Measurements from ENCODE around the gene LNX1. TPM values are rescaled to one million over a fixed set of nuclear protein-coding genes. Genes with fewer than 3 reads are reported as not detected.

Gene LNX1
- total RNA-seq, 4 donors from 2014 or later: 18.4 to 55.3 (median 31.9) TPM

GRCh38 chr4:53505947-53506346 is 85.3 kb downstream of the LNX1 start:
- H3K4me1 ChIP-seq: no peaks in the 10 kb centered on the region

GRCh38 chr4:53502094-53502493 is 89.2 kb downstream of the LNX1 start:
- TF ChIP-seq POLR2A (IDR thresholded peaks at IDR 0.05) (no peak), CTCF (IDR thresholded peaks at IDR 0.05) (no peak)
- H3K27me3 ChIP-seq: no peaks in the 10 kb centered on the region
- H3K36me3 ChIP-seq: no peaks in the 10 kb centered on the region
- no peak for DNase-seq
- H3K4me1 ChIP-seq: no peaks in the 10 kb centered on the region
- H3K27ac ChIP-seq: no peak overlapping the region
- H3K9me3 ChIP-seq: no peaks in the 10 kb centered on the region
- no peak overlapping the region for H3K4me3 ChIP-seq

More at GRCh38 chr4:53505947-53506346, 85.3 kb downstream of the LNX1 start:
- Histone ChIP-seq H3K27ac (no peak overlapping the region), H3K36me3 (no peaks in the 10 kb centered on the region), H3K9me3 (no peaks in the 10 kb centered on the region), H3K4me3 (no peak overlapping the region), H3K27me3 (no peaks in the 10 kb centered on the region)
- no peak for DNase-seq
- TF ChIP-seq POLR2A (IDR thresholded peaks at IDR 0.05) (no peak), CTCF (IDR thresholded peaks at IDR 0.05) (no peak)

GRCh38 chr4:53501561-53501960 is 89.7 kb downstream of the LNX1 start:
- Histone ChIP-seq H3K36me3 (no peaks in the 10 kb centered on the region), H3K9me3 (no peaks in the 10 kb centered on the region), H3K27ac (no peak overlapping the region), H3K4me1 (no peaks in the 10 kb centered on the region), H3K27me3 (no peaks in the 10 kb centered on the region), H3K4me3 (no peak overlapping the region)
- no peak for DNase-seq
- TF ChIP-seq CTCF (IDR thresholded peaks at IDR 0.05): no peak
- no peak for TF ChIP-seq POLR2A (IDR thresholded peaks at IDR 0.05)

GRCh38 chr4:53500546-53500945 is 90.7 kb downstream of the LNX1 start:
- DNase-seq: no peak
- no peak overlapping the region for H3K4me3 ChIP-seq
- no peak overlapping the region for H3K27ac ChIP-seq
- TF ChIP-seq POLR2A (IDR thresholded peaks at IDR 0.05) (no peak), CTCF (IDR thresholded peaks at IDR 0.05) (no peak)
- H3K27me3 ChIP-seq: no peaks in the 10 kb centered on the region
- H3K4me1 ChIP-seq: no peaks in the 10 kb centered on the region
- H3K9me3 ChIP-seq: no peaks in the 10 kb centered on the region
- H3K36me3 ChIP-seq: peaks cover 0 to 3% (median 0%) of the 10 kb centered on the region in 3 donors

- no peak for TF ChIP-seq POLR2A (IDR thresholded peaks at IDR 0.05)
- no peak for TF ChIP-seq CTCF (IDR thresholded peaks at IDR 0.05)
- Histone ChIP-seq H3K27me3 (no peaks in the 10 kb centered on the region), H3K27ac (no peak overlapping the region)
Measured at GRCh38 chr4:53499791-53500190, 91.5 kb downstream of the LNX1 start.

GRCh38 chr4:53498706-53499105 is 92.6 kb downstream of the LNX1 start:
- H3K4me1 ChIP-seq: no peaks in the 10 kb centered on the region
- peaks cover 0 to 3% (median 0%) of the 10 kb centered on the region in 3 donors for H3K36me3 ChIP-seq
- H3K27me3 ChIP-seq: no peaks in the 10 kb centered on the region
- no peak for DNase-seq
- no peak for TF ChIP-seq POLR2A (IDR thresholded peaks at IDR 0.05)
- H3K9me3 ChIP-seq: no peaks in the 10 kb centered on the region
- H3K4me3 ChIP-seq: no peak overlapping the region
- H3K27ac ChIP-seq: no peak overlapping the region

More at GRCh38 chr4:53499791-53500190, 91.5 kb downstream of the LNX1 start:
- Histone ChIP-seq H3K9me3 (no peaks in the 10 kb centered on the region), H3K4me1 (no peaks in the 10 kb centered on the region), H3K36me3 (peaks cover 0 to 3% (median 0%) of the 10 kb centered on the region in 3 donors), H3K4me3 (no peak overlapping the region)
- no peak for DNase-seq
